Suprapubic skin (tissue), 4 donors: Measurements from ENCODE around the gene NUDT1.

ENCODE experiments used
- EP300 ChIP-seq: sonication (generic); formaldehyde crosslinking; IDR thresholded peaks from one replicate; pipeline ENCODE4 v1.6.1; 2017; ENCODE audit warnings: antibody characterized with exemption
- POLR2A ChIP-seq, 2 donors: fragments of 450-650 bp; IDR thresholded peaks; one replicate each; pipeline ENCODE4 v1.6.1; 2017; ENCODE audit warnings: antibody characterized with exemption in 2 of 2, mild to moderate bottlenecking in 2 of 2, moderate library complexity in 2 of 2
- POLR2AphosphoS5 ChIP-seq, 3 donors: sonication (generic); formaldehyde crosslinking; IDR thresholded peaks; one replicate each; pipeline ENCODE4 v1.6.1; 2017; ENCODE audit warnings: antibody characterized with exemption in 3 of 3
- TF ChIP-seq, protein P1 (sequence below), 2 donors: fragments of 200-600 bp in 1 of 2; fragments of 450-650 bp in 1 of 2; sonication (generic) in 1 of 2; IDR thresholded peaks; one replicate each; pipeline ENCODE4 v1.5.1; 2016 to 2019; ENCODE audit warnings: antibody characterized with exemption in 2 of 2, mild to moderate bottlenecking in 1 of 2, moderate library complexity in 1 of 2

DNA sequence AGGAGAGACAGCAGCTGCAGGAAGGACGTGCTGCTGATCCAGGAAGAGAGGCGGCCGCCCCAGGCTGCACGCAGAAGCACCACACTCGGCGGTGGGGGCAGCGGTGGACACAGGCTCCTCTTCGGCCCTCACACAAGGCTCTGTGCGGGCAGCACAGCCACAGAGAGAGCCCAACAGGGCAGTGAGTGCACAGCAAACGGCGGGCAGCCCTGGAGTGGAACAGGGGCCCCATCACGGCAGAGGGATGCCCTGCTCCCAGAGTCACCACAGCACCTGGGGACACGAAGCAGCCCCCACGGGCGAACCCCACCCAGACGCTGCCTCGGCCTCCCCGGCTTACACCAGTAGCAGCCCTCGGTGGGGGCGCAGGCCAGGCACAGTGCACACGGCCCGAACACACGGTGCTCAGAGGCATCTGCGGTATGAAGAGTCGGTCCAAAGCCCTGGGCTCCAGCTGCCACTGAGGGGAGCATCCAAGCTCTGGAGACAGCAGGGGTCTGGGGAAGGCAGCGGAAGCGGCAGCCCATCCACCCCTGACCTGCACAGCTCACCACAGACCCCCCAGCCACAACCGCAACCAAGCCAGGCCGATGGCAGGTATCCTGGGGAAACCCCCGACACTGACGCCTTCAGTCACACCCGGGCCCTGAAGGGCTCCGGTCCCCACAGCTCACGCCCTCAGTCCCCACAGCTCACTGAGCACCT is 16.8 kb downstream of the NUDT1 start:
- no peak for TF ChIP-seq POLR2AphosphoS5 (IDR thresholded peaks at IDR 0.05)
- TF ChIP-seq, protein P1, sequence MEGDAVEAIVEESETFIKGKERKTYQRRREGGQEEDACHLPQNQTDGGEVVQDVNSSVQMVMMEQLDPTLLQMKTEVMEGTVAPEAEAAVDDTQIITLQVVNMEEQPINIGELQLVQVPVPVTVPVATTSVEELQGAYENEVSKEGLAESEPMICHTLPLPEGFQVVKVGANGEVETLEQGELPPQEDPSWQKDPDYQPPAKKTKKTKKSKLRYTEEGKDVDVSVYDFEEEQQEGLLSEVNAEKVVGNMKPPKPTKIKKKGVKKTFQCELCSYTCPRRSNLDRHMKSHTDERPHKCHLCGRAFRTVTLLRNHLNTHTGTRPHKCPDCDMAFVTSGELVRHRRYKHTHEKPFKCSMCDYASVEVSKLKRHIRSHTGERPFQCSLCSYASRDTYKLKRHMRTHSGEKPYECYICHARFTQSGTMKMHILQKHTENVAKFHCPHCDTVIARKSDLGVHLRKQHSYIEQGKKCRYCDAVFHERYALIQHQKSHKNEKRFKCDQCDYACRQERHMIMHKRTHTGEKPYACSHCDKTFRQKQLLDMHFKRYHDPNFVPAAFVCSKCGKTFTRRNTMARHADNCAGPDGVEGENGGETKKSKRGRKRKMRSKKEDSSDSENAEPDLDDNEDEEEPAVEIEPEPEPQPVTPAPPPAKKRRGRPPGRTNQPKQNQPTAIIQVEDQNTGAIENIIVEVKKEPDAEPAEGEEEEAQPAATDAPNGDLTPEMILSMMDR (IDR thresholded peaks at IDR 0.05), result no peak
- TF ChIP-seq POLR2A (IDR thresholded peaks at IDR 0.05), result no peak
- no peak for TF ChIP-seq EP300
